GM23338 (cell line): Measurements from ENCODE around the gene NPY1R. TPM values are rescaled to one million over a fixed set of nuclear protein-coding genes. Genes with fewer than 3 reads are reported as not detected.

ENCODE experiments used
- ATAC-seq: fragments of 200-7000 bp; cut with Tn5 transposase; 3 replicates; pipeline ENCODE4 v1.9.1; 2020
- DNase-seq: peaks from one replicate; pipeline ENCODE4 v3.0.0-alpha.2; 2015; ENCODE audit warnings: low spot score
- H2AFZ ChIP-seq: fragments of 200-600 bp; sonication (generic); 2 replicates; pipeline ENCODE4 v1.8.0; 2016; ENCODE audit warnings: antibody characterized with exemption, mild to moderate bottlenecking, moderate library complexity
- H3F3A ChIP-seq: fragments of 200-600 bp; sonication (generic); replicated peaks from 2 replicates; pipeline ENCODE4 v1.8.0; 2017; ENCODE audit warnings: antibody characterized with exemption, mixed run types, low read depth
- H3K27ac ChIP-seq: fragments of 200-600 bp; sonication (generic); 2 replicates; pipeline ENCODE4 v1.6.1; 2016; ENCODE audit warnings: low read depth
- H3K27me3 ChIP-seq: fragments of 200-600 bp; sonication (generic); 2 replicates; pipeline ENCODE4 v1.8.0; 2016; ENCODE audit warnings: mild to moderate bottlenecking, mixed run types, moderate library complexity; ENCODE audit not compliant: insufficient read depth
- H3K36me3 ChIP-seq: fragments of 200-600 bp; sonication (generic); 2 replicates; pipeline ENCODE4 v1.8.0; 2016; ENCODE audit warnings: mild to moderate bottlenecking; ENCODE audit not compliant: insufficient read depth
- H3K4me1 ChIP-seq: fragments of 200-600 bp; sonication (generic); 2 replicates; pipeline ENCODE4 v1.8.0; 2016; ENCODE audit warnings: mild to moderate bottlenecking, moderate library complexity; ENCODE audit not compliant: insufficient read depth
- H3K4me2 ChIP-seq: fragments of 200-600 bp; sonication (generic); 2 replicates; pipeline ENCODE4 v1.7.1; 2017; ENCODE audit warnings: mixed run types
- H3K4me3 ChIP-seq: fragments of 200-600 bp; sonication (generic); 2 replicates; pipeline ENCODE4 v1.6.1; 2016; ENCODE audit warnings: mixed run types
- H3K79me2 ChIP-seq: fragments of 200-600 bp; sonication (generic); replicated peaks from 2 replicates; pipeline ENCODE4 v1.8.0; 2017; ENCODE audit warnings: mild to moderate bottlenecking; ENCODE audit not compliant: insufficient read depth
- H3K9me2 ChIP-seq: fragments of 200-600 bp; sonication (generic); 2 replicates; pipeline ENCODE4 v1.8.0; 2017; ENCODE audit not compliant: insufficient read depth
- H4K20me1 ChIP-seq: fragments of 200-600 bp; sonication (generic); replicated peaks from 2 replicates; pipeline ENCODE4 v1.8.0; 2017; ENCODE audit warnings: mild to moderate bottlenecking; ENCODE audit not compliant: insufficient read depth
- H3K27ac Mint-ChIP-seq: 2 replicates; pipeline ENCODE4 v1.8.0; 2020; ENCODE audit warnings: inconsistent platforms, mild to moderate bottlenecking, moderate library complexity, mixed read lengths
- H3K27me3 Mint-ChIP-seq: 3 replicates; pipeline ENCODE4 v1.8.0; 2022; ENCODE audit warnings: low read depth, mild to moderate bottlenecking, moderate library complexity, mixed read lengths, inconsistent platforms; ENCODE audit not compliant: insufficient read depth, poor library complexity
- H3K36me3 Mint-ChIP-seq: 3 replicates; pipeline ENCODE4 v1.8.0; 2021; ENCODE audit warnings: low read depth, mild to moderate bottlenecking, inconsistent platforms, moderate library complexity, mixed read lengths
- H3K4me1 Mint-ChIP-seq: 3 replicates; pipeline ENCODE4 v1.8.0; 2020; ENCODE audit warnings: mild to moderate bottlenecking, inconsistent platforms, mixed read lengths
- H3K4me3 Mint-ChIP-seq: 3 replicates; pipeline ENCODE4 v1.8.0; 2021; ENCODE audit warnings: moderate library complexity, mild to moderate bottlenecking, inconsistent platforms, mixed read lengths
- H3K9me3 Mint-ChIP-seq: 3 replicates; pipeline ENCODE4 v1.8.0; 2020; ENCODE audit warnings: moderate library complexity, mild to moderate bottlenecking, inconsistent platforms, mixed read lengths
- CREB1 ChIP-seq: fragments of 250-450 bp; sonication (Bioruptor Pico); IDR thresholded peaks from 2 replicates; pipeline ENCODE4 v1.5.0; 2020; ENCODE audit warnings: low read depth, mild to moderate bottlenecking, moderate library complexity
- EZH2 ChIP-seq: fragments of 200-600 bp; sonication (generic); IDR thresholded peaks from one replicate; pipeline ENCODE4 v1.8.0; 2017; ENCODE audit warnings: antibody characterized with exemption, mild to moderate bottlenecking, low read depth; ENCODE audit not compliant: unreplicated experiment
- EZH2phosphoT487 ChIP-seq: fragments of 200-600 bp; sonication (generic); IDR thresholded peaks from one replicate; pipeline ENCODE4 v1.8.1; 2018; ENCODE audit warnings: antibody characterized with exemption; ENCODE audit not compliant: unreplicated experiment
- JUNB ChIP-seq: IDR thresholded peaks from one replicate; pipeline ENCODE4 v1.6.1; 2016; ENCODE audit warnings: antibody characterized with exemption; ENCODE audit not compliant: unreplicated experiment
- NANOG ChIP-seq: IDR thresholded peaks from 2 replicates; pipeline ENCODE4 v1.6.1; 2016; ENCODE audit warnings: antibody characterized with exemption, borderline replicate concordance
- STAT1 ChIP-seq: IDR thresholded peaks from one replicate; pipeline ENCODE4 v1.6.1; 2016; ENCODE audit warnings: antibody characterized with exemption; ENCODE audit not compliant: unreplicated experiment
- ZNF331 ChIP-seq: fragments of 250-450 bp; sonication (Bioruptor Pico); IDR thresholded peaks from 2 replicates; pipeline ENCODE4 v1.5.0; 2020; ENCODE audit warnings: low read depth, mild to moderate bottlenecking, moderate library complexity
- polyA plus RNA-seq: library from polyadenylated mRNA; unstranded; fragments of >200 nt; fragmentation: Nextera tagmentation; extraction: Ambion mirVana; gene quantifications from 2 replicates; pipeline ENCODE4 v1.2.1, GENCODE V29; 2016
- total RNA-seq: library from RNA; depleted of rRNA; stranded (reverse); fragments of >200 nt; shearing (Covaris generic); gene quantifications from 2 replicates; pipeline ENCODE4 v1.2.3, GENCODE V29; 2014
- TF ChIP-seq, protein P1 (sequence below), 2 experiments: fragments of 200-600 bp in 1 of 2; sonication (generic) in 1 of 2; conservative IDR thresholded peaks; 2 replicates each; pipeline versions ENCODE4 v1.5.1 to v1.6.1; 2016 to 2017; ENCODE audit warnings: antibody characterized with exemption in 2 of 2, low read depth in 2 of 2, mild to moderate bottlenecking in 2 of 2, moderate library complexity in 1 of 2
- TF ChIP-seq, protein P2 (sequence below): IDR thresholded peaks from one replicate; pipeline ENCODE4 v1.6.1; 2018; ENCODE audit warnings: antibody characterized with exemption; ENCODE audit not compliant: unreplicated experiment
- TF ChIP-seq, protein P3 (sequence below): fragments of 250-450 bp; sonication (Bioruptor Pico); IDR thresholded peaks from 2 replicates; pipeline ENCODE4 v1.5.0; 2020; ENCODE audit warnings: mild to moderate bottlenecking, moderate library complexity

Gene NPY1R
- total and polyA plus RNA-seq, 2 experiments from 2014 or later: 3.1 to 7.4 TPM

DNA sequence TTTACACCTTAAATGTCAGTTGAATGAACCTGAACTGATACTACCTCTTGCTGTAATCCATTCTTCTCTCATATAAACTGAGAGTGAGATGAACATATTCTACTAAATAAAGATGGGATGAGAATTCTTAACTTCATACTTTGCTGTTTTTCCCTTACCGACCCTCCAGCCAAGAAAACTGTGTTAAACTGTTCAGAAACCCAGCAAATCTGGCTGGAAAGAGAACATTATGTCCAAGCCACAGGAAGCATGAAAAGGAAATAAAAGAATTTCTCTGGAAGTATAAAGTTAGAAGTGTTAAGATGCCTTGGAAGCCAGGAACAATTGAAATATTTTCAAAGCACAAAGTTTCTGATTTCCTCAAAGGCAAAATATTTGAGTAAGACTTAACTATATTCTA lies 22.9 kb downstream of the NPY1R start (continued):
- TF ChIP-seq, protein P1, sequence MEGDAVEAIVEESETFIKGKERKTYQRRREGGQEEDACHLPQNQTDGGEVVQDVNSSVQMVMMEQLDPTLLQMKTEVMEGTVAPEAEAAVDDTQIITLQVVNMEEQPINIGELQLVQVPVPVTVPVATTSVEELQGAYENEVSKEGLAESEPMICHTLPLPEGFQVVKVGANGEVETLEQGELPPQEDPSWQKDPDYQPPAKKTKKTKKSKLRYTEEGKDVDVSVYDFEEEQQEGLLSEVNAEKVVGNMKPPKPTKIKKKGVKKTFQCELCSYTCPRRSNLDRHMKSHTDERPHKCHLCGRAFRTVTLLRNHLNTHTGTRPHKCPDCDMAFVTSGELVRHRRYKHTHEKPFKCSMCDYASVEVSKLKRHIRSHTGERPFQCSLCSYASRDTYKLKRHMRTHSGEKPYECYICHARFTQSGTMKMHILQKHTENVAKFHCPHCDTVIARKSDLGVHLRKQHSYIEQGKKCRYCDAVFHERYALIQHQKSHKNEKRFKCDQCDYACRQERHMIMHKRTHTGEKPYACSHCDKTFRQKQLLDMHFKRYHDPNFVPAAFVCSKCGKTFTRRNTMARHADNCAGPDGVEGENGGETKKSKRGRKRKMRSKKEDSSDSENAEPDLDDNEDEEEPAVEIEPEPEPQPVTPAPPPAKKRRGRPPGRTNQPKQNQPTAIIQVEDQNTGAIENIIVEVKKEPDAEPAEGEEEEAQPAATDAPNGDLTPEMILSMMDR (conservative IDR thresholded peaks at IDR 0.05; ENCODE audit: low read depth in 2 of 2): no peak
- no peak for TF ChIP-seq ZNF331 (CRISPR knock-in tag)

DNA sequence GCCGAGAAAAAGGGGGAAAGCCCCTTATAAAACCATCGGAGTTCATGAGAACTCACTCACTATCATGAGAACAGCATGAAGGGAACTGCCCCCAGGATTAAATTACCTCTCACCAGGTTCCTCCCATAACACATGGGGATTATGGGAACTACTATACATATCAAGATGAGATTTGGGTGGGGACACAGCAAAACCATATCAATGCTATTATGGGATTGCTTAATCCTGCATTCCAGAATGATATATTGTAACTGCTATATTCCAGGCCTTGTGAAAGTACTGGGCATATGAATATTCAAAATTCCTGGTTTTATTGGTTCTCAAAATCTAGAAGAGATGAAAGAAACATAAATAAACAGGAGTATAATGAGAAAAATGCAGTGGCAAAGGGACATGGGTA lies 29.3 kb downstream of the NPY1R start:
- ATAC-seq: no peak
- Histone ChIP-seq H3K36me3 (no peaks in the 10 kb centered on the region), H3K4me1 (no peaks in the 10 kb centered on the region), H3K27ac (no peak overlapping the region), H4K20me1 (no peaks in the 10 kb centered on the region), H3F3A (no peaks in the 10 kb centered on the region), H3K9me2 (no peaks in the 10 kb centered on the region), H3K27me3 (no peaks in the 10 kb centered on the region), H3K79me2 (no peaks in the 10 kb centered on the region), H3K4me3 (no peak overlapping the region), H2AFZ (no peak overlapping the region), H3K4me2 (no peak overlapping the region)
- H3K27ac Mint-ChIP-seq: no peak overlapping the region
- no peaks in the 10 kb centered on the region for H3K36me3 Mint-ChIP-seq
- no peaks in the 10 kb centered on the region for H3K9me3 Mint-ChIP-seq
- H3K4me3 Mint-ChIP-seq: no peak overlapping the region
- DNase-seq: no peak
- H3K27me3 Mint-ChIP-seq: no peaks in the 10 kb centered on the region
- TF ChIP-seq, protein P1 (conservative IDR thresholded peaks at IDR 0.05; ENCODE audit: low read depth in 2 of 2): no peak
- no peak for TF ChIP-seq EZH2phosphoT487
- no peak for TF ChIP-seq NANOG
- TF ChIP-seq ZNF331 (CRISPR knock-in tag): no peak
- TF ChIP-seq STAT1: no peak
- TF ChIP-seq, protein P2, sequence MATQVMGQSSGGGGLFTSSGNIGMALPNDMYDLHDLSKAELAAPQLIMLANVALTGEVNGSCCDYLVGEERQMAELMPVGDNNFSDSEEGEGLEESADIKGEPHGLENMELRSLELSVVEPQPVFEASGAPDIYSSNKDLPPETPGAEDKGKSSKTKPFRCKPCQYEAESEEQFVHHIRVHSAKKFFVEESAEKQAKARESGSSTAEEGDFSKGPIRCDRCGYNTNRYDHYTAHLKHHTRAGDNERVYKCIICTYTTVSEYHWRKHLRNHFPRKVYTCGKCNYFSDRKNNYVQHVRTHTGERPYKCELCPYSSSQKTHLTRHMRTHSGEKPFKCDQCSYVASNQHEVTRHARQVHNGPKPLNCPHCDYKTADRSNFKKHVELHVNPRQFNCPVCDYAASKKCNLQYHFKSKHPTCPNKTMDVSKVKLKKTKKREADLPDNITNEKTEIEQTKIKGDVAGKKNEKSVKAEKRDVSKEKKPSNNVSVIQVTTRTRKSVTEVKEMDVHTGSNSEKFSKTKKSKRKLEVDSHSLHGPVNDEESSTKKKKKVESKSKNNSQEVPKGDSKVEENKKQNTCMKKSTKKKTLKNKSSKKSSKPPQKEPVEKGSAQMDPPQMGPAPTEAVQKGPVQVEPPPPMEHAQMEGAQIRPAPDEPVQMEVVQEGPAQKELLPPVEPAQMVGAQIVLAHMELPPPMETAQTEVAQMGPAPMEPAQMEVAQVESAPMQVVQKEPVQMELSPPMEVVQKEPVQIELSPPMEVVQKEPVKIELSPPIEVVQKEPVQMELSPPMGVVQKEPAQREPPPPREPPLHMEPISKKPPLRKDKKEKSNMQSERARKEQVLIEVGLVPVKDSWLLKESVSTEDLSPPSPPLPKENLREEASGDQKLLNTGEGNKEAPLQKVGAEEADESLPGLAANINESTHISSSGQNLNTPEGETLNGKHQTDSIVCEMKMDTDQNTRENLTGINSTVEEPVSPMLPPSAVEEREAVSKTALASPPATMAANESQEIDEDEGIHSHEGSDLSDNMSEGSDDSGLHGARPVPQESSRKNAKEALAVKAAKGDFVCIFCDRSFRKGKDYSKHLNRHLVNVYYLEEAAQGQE: no peak
- TF ChIP-seq EZH2: no peak
- TF ChIP-seq CREB1: no peak
- TF ChIP-seq JUNB: no peak
- TF ChIP-seq, protein P3, sequence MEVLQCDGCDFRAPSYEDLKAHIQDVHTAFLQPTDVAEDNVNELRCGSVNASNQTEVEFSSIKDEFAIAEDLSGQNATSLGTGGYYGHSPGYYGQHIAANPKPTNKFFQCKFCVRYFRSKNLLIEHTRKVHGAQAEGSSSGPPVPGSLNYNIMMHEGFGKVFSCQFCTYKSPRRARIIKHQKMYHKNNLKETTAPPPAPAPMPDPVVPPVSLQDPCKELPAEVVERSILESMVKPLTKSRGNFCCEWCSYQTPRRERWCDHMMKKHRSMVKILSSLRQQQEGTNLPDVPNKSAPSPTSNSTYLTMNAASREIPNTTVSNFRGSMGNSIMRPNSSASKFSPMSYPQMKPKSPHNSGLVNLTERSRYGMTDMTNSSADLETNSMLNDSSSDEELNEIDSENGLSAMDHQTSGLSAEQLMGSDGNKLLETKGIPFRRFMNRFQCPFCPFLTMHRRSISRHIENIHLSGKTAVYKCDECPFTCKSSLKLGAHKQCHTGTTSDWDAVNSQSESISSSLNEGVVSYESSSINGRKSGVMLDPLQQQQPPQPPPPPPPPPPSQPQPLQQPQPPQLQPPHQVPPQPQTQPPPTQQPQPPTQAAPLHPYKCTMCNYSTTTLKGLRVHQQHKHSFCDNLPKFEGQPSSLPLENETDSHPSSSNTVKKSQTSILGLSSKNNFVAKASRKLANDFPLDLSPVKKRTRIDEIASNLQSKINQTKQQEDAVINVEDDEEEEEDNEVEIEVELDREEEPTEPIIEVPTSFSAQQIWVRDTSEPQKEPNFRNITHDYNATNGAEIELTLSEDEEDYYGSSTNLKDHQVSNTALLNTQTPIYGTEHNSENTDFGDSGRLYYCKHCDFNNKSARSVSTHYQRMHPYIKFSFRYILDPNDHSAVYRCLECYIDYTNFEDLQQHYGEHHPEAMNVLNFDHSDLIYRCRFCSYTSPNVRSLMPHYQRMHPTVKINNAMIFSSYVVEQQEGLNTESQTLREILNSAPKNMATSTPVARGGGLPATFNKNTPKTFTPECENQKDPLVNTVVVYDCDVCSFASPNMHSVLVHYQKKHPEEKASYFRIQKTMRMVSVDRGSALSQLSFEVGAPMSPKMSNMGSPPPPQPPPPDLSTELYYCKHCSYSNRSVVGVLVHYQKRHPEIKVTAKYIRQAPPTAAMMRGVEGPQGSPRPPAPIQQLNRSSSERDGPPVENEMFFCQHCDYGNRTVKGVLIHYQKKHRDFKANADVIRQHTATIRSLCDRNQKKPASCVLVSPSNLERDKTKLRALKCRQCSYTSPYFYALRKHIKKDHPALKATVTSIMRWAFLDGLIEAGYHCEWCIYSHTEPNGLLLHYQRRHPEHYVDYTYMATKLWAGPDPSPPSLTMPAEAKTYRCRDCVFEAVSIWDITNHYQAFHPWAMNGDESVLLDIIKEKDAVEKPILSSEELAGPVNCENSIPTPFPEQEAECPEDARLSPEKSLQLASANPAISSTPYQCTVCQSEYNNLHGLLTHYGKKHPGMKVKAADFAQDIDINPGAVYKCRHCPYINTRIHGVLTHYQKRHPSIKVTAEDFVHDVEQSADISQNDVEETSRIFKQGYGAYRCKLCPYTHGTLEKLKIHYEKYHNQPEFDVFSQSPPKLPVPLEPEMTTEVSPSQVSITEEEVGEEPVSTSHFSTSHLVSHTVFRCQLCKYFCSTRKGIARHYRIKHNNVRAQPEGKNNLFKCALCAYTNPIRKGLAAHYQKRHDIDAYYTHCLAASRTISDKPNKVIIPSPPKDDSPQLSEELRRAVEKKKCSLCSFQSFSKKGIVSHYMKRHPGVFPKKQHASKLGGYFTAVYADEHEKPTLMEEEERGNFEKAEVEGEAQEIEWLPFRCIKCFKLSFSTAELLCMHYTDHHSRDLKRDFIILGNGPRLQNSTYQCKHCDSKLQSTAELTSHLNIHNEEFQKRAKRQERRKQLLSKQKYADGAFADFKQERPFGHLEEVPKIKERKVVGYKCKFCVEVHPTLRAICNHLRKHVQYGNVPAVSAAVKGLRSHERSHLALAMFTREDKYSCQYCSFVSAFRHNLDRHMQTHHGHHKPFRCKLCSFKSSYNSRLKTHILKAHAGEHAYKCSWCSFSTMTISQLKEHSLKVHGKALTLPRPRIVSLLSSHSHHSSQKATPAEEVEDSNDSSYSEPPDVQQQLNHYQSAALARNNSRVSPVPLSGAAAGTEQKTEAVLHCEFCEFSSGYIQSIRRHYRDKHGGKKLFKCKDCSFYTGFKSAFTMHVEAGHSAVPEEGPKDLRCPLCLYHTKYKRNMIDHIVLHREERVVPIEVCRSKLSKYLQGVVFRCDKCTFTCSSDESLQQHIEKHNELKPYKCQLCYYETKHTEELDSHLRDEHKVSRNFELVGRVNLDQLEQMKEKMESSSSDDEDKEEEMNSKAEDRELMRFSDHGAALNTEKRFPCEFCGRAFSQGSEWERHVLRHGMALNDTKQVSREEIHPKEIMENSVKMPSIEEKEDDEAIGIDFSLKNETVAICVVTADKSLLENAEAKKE (CRISPR knock-in tag): no peak
- peaks cover 5% of the 10 kb centered on the region; the same call in 1 of the 3 replicates for H3K4me1 Mint-ChIP-seq
